Activated CD8-positive, alpha-beta memory T cell treated with anti-CD3 and anti-CD28 coated beads, Interleukin-2, amount 50 U/mL, for 4 hours (primary cell): ENCODE data around the gene RYR2.

Experiments used
- DNase-seq: peaks from one replicate; pipeline ENCODE4 v3.0.0-alpha.2; 2020

RYR2 gene

DNA sequence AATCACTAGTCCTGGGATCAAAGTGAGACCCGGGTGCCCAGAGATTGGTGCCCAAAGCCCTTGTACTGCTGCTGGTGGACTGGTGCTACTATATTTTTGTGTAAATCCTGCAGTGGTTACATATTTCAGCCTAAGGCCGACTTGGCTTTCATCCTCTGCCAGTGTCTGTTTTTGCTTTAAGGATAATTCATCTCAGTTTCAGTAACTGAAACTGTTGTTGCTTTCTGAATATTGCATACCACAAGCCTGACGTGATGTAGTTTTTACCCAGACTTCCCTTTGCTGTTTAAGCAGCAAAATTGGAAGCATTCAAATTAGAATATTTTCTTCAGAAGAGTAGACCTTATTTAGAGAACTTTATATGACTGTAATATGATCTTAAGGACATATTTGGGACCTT is 341.8 kb downstream of the RYR2 start:
- no peak for DNase-seq

- no peak for DNase-seq
Observed at GRCh38 chr1:237384213-237384612, 342.2 kb downstream of the RYR2 start.

DNA sequence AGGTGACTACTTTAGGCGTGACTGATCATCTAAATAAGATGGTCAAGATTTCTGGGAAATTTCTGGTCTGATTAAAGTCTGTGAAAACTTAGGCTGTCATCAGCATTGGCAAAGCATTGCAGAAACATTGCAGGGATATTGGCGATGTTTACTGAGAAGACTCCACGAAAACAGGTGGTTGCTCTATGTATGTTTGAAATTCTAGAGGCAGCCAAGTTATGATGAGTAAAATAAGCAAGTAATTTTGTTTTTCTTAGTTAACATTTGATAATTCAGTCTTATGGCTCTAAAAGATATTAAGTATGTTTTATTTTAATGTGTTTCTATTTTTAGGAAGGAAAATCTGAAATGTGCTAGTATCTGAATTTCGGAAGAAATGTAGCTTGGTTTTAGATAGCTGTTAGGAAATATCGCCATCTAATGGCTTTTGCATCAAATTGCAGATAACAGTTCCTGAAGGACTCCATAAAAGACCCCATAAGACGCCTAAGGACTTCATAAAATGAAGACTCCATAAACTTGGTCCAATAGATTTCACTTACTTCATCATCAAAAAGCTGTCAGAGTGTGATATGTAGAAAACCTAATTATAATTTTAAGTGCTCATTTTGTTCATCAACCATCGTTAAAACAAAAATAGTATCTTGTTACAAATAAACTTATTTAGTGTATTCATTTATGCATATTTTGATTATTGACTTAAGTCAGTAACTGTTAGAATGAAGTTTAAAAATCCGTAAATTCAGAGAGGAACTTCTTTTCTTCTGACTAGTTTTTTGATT is 344.6 kb downstream of the RYR2 start:
- DNase-seq = no peak

GRCh38 chr1:237387144-237387505 is 345.1 kb downstream of the RYR2 start:
- DNase-seq = no peak

- DNase-seq = no peak
Observed at GRCh38 chr1:237390823-237391222, 348.8 kb downstream of the RYR2 start.

- no peak for DNase-seq
Observed at GRCh38 chr1:237393632-237394031, 351.6 kb downstream of the RYR2 start.

DNA sequence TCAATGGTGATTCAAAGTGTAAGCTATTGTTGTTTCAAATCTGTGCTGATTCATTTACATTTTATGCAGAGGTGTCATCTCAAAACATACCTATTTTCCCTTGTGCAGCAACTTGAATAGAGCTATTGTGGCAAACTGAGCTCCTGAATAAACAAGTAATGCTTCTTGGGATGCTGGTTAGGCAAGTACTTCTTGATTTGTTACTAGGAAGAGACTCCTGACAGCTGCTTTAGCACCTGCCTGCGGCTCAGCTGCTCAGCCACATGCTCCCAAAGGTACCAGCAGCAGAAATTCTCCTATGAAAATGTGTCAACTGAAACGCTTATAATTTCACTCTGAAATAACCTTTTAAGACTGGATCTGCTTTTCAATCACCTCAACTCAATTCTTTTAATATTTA is 352.3 kb downstream of the RYR2 start:
- DNase-seq = no peak

DNA sequence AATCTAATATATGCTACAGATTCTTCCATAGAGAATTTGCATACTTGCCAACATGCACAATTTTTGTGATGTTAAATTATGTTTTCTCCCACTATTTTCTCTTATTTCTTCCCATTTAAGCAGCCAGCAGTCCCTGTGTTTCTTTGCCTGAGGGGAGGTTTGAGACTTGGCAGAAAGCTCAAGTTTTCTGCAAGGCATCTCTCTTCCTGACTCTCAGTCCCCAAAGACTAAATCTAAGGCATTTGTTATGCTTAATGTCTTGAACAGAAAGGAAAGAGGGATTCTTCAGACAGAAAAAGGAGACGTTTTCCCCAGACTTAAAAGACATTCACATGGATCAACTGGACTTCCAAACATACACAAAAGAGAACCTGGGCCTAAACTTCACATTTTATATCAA is 354.4 kb downstream of the RYR2 start:
- DNase-seq = no peak

- DNase-seq = no peak
Observed at GRCh38 chr1:237398751-237399150, 356.8 kb downstream of the RYR2 start.

DNA sequence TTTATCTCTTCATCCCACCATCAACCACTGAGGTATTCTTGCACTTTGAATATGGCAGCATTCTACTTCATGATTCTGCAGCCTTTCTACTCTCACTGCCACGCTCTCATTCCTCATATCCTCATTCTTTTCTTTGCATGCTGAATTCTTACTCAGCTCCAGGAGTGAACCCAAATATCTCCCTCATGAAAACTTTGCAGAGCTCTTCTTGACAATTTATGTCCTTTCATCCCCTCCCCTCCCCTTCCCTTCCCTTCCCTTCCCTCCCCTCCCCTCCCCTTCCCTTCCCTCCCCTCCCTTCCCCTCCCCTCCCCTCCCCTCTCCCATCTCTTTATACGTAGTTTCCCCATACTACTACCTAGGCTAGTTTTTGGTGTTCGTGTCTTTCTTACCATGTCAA is 363.9 kb downstream of the RYR2 start:
- no peak for DNase-seq

DNA sequence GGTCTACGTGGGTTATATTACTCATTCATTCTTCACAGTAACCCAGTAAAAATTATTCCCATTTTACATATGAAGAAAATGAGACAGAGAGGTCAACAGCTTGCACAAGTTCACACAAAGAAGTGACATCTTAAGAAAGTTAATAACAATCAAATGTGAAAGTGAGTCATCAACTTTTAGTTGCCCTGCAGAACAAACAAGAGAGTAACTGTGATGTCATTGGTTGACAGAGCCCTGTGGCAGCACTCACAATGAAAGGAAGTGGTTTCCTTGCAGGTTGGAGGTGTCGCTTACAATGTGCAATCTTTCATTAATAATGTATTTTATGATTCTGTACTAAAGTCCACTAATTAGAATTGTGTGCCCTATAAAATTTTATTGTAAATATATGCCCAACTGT is 369.6 kb downstream of the RYR2 start:
- no peak for DNase-seq

GRCh38 chr1:237416924-237417655 is 375.1 kb downstream of the RYR2 start:
- DNase-seq = no peak

- DNase-seq = no peak
Observed at GRCh38 chr1:237428809-237429208, 386.8 kb downstream of the RYR2 start.

DNA sequence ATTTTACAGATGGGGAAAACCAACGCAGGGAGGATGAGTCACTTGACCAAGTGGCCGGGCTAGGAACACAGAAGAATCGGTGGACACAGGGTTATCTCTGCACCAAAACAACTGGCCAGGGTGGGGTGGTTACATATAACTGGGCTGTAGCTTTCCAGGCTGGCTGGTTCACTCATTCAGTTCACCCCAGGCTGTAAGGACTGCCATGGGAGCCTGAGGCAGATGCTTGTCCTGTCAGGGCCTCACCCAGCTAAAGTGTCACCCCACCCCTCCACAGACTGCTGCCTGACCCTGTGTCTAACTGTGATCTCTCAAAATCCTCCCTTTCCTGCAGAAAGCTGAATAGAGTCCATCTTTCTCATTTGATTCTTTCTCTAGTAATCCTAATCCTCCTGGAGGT is 387.3 kb downstream of the RYR2 start:
- no peak for DNase-seq

- DNase-seq = no peak
Observed at GRCh38 chr1:237431448-237431847, 389.5 kb downstream of the RYR2 start.

DNA sequence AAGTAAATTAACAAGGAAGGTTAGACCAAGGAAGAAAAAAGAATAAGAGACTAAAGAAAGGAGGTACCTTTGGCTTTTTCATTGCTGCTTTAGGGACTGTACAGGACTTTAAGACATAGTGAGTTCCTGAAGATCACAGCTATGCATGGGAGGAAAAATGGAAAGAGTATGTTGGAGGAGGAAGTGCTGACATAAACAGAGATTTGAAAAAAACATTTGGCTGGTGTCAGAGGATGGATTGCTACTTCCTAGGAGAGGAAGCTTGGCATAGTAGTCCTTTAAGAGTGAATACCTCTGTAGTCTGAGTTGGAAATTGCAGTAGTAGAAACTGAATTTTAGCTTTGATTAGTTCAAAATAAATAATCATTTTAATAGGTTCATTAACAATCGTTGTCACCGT is 398.4 kb downstream of the RYR2 start:
- no peak for DNase-seq

- no peak for DNase-seq
Observed at GRCh38 chr1:237444120-237444790, 402.3 kb downstream of the RYR2 start.

GRCh38 chr1:237448042-237448441 is 406.1 kb downstream of the RYR2 start:
- DNase-seq = no peak

- no peak for DNase-seq
Observed at GRCh38 chr1:237457573-237457972, 415.6 kb downstream of the RYR2 start.

DNA sequence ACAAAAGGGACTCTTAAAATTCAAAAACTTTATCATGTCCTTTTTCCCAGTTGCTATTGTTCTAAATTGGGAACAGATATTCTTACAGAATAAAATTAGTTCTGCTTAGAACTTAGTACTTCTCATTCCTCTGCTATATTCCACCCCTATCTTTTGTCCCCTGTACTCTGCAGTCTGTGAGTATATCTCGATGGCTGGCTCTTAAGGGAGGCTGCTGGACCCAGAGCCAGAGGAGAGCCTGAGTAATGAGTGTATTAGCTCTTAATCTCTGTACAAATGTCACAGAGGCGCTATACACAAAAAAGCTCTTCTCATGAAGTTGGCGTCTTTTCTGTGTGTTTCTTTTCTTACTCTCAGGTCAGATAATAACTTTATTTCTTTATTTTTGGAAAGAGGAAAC is 425.3 kb downstream of the RYR2 start:
- DNase-seq = no peak

GRCh38 chr1:237470712-237471338 is 428.8 kb downstream of the RYR2 start:
- no peak for DNase-seq

- DNase-seq = no peak
Observed at GRCh38 chr1:237471377-237471776, 429.4 kb downstream of the RYR2 start.

DNA sequence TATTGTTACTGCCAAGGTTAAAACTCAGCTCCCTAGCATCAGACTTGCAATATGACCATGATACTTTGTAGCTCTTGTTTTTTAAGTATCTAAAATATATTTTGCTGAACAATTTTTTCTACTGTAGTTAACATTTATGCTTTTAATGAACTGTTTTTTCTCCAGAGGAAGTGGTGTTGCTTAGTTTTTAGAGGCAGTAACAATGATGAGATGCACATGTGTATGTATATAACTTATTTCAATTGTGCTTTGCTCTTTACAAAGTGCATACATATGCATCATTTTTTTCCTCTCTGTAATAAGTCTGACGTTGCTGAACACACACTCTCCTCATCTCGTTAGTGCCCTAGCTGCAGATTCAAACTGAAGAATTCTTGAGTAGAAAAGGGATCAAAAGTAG is 430.0 kb downstream of the RYR2 start:
- no peak for DNase-seq

GRCh38 chr1:237473854-237474253 is 431.9 kb downstream of the RYR2 start:
- no peak for DNase-seq
